Measurements from ENCODE around the gene XYLT1.

GRCh38 chr16:17446661-17447060, 24.1 kb downstream of the XYLT1 start:
- TF ChIP-seq CTCF (IDR thresholded peaks at IDR 0.05; ENCODE audit: low read depth, low read length) (no peak), EZH2phosphoT487 (IDR thresholded peaks at IDR 0.05; ENCODE audit: low read depth) (no peak)

Measured in OCI-LY3 (cell line).